ENCODE results near the gene SEC24D.
A peak's percentile ranks its signal among the peaks of the same experiment; 100 is the strongest.

Gene SEC24D

DNA sequence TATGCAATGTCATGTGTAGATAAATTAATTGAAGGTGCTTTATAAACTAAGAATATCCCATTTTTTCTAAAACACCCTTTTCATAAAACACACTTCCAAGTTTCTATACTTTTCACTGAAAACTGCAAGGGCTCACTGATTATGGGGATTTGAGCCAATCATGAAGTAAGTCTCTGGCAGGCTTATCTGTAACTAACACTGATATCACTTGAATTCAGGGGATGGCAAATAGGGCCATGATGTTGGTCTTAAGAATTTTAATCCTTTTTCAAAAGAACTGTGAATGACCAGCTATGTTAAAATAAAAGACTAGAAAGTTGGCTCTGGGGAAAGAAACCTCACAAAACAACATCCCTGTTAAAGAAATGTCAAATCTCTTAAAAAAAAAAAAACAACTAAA is 13.0 kb upstream of the SEC24D start:
- no peaks in the 10 kb centered on the region for H4K20me1 ChIP-seq
- no peaks in the 10 kb centered on the region for H3K9me3 ChIP-seq (replicated peaks in 1 of 11)
- H3K4me1 ChIP-seq, result peaks cover 8 to 26% (median 10%) of the 10 kb centered on the region in 10 experiments; a peak in 16 of 20 replicates
- H3K4me2 ChIP-seq, result no peak overlapping the region
- no peak overlapping the region for H3K27ac ChIP-seq
- no peaks in the 10 kb centered on the region for H3K27me3 ChIP-seq
- H3K36me3 ChIP-seq, result no peaks in the 10 kb centered on the region
- H3K9ac ChIP-seq, result no peak overlapping the region
- no peak for TF ChIP-seq Cebpa-rat (IDR thresholded peaks at IDR 0.05)
- H3K4me3 ChIP-seq, result no peak overlapping the region

DNA sequence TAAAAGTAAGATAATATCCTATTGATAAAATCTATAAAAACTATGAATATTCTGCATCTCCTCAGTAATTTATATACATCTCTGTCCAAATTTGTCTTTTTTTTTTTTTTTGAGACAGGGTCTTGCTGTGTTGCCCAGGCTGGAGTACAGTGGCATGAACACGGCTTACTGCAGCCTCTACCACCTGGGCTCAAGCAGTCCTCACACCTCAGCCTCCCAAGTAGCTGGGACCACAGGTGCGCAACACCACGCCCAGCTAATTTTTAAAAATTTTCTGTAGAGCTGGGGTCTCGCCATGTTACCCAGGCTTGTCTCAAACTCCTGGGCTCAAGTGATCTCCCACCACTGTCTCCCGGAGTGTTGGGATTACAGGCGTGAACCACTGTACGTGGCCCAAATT is 12.3 kb upstream of the SEC24D start:
- H3K4me2 ChIP-seq, result no peak overlapping the region
- no peak overlapping the region for H3K4me3 ChIP-seq
- H4K20me1 ChIP-seq, result no peaks in the 10 kb centered on the region
- H3K4me1 ChIP-seq, result peaks cover 8 to 33% (median 13%) of the 10 kb centered on the region in 10 experiments; a peak in 18 of 20 replicates
- no peaks in the 10 kb centered on the region for H3K27me3 ChIP-seq
- no peaks in the 10 kb centered on the region for H3K36me3 ChIP-seq
- H3K9ac ChIP-seq, result no peak overlapping the region
- H3K27ac ChIP-seq, result no peak overlapping the region
- TF ChIP-seq Cebpa-rat (IDR thresholded peaks at IDR 0.05), result no peak
- no peaks in the 10 kb centered on the region for H3K9me3 ChIP-seq (replicated peaks in 1 of 11)

GRCh38 chr4:118846979-118847378 is 11.1 kb upstream of the SEC24D start:
- H3K9me3 ChIP-seq (replicated peaks in 1 of 11), result no peaks in the 10 kb centered on the region
- H3K27me3 ChIP-seq, result no peaks in the 10 kb centered on the region
- H3K27ac ChIP-seq, result no peak overlapping the region
- no peak for TF ChIP-seq Cebpa-rat (IDR thresholded peaks at IDR 0.05)
- H3K9ac ChIP-seq, result no peak overlapping the region
- no peak overlapping the region for H3K4me3 ChIP-seq
- H3K4me1 ChIP-seq, result peaks cover 8 to 46% (median 22%) of the 10 kb centered on the region in 10 experiments; a peak in 18 of 20 replicates
- no peaks in the 10 kb centered on the region for H4K20me1 ChIP-seq
- H3K4me2 ChIP-seq, result no peak overlapping the region
- no peaks in the 10 kb centered on the region for H3K36me3 ChIP-seq

DNA sequence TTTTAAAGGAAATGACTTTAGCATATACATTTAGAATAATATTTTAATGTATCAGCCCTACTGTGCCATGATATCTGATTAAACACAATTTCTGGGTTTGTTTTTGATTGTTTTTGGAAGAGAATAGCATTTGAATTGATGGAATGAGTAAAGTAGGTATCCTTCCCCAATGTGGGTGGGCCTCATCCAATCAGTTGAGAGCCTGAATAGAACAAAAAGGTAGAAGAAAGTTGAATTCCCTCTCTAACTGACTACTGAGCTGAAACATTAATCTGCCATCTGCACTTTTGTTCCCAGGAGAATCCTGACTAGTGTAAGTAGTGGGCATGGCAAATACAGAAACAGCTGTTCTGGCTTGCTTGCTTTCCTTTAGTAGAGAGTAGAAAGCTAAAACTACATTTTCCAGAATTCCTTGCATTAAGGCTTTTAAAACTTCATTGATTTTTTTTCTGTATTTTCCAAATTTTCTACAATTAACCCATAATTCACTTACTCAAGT is 9.7 kb upstream of the SEC24D start:
- TF ChIP-seq Cebpa-rat (IDR thresholded peaks at IDR 0.05), result no peak
- no peaks in the 10 kb centered on the region for H3K27me3 ChIP-seq
- H3K4me1 ChIP-seq, result peaks cover 3 to 38% (median 16%) of the 10 kb centered on the region in 10 experiments; a peak in 18 of 20 replicates
- 0 out of 22 replicates have a peak overlapping the region, but pooled peaks of 1 of the 11 experiments have one; percentile 7 for H3K4me2 ChIP-seq
- no peak overlapping the region for H3K27ac ChIP-seq
- H3K36me3 ChIP-seq, result no peaks in the 10 kb centered on the region
- H3K4me3 ChIP-seq, result no peak overlapping the region
- H3K9me3 ChIP-seq (replicated peaks in 1 of 11), result no peaks in the 10 kb centered on the region
- H3K9ac ChIP-seq, result no peak overlapping the region
- H4K20me1 ChIP-seq, result no peaks in the 10 kb centered on the region

DNA sequence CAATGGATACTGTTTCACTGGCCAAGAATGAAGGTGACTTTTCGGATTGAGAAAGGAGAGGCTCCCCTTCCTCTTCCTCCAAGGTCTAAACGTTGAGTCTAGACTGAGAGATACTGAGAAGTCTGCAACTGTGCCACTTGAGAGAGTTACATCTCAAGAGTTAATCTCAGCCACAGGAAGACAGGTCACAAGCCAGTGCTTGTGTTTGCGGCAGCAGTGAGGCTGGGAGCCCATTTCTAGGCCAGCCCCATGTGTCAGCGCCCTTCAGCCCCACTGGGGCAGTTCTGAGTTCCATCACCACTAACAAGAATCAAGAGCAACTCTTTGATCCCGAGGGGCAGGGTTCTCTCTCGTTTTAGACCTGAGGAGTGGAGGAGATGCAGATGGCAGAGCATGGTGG is 7.3 kb upstream of the SEC24D start:
- H3K9ac ChIP-seq, result no peak overlapping the region; a peak in 1 of 22 replicates
- TF ChIP-seq Cebpa-rat (IDR thresholded peaks at IDR 0.05), result peak in 1 of 11 experiments; percentile 81; a peak in 1 of 22 replicates

GRCh38 chr4:118842055-118842454 is 6.1 kb upstream of the SEC24D start:
- no peak for TF ChIP-seq Cebpa-rat (IDR thresholded peaks at IDR 0.05)
- Histone ChIP-seq H3K4me2 (peak overlapping the region in 6 of 11 experiments; percentile 48 to 76 (median 67); a peak in 12 of 22 replicates), H3K4me3 (no peak overlapping the region), H3K4me1 (peaks cover 0 to 33% (median 14%) of the 10 kb centered on the region in 10 experiments; a peak in 14 of 20 replicates), H3K27ac (peak overlapping the region in 1 of 11 experiments; percentile 13; a peak in 1 of 22 replicates), H3K36me3 (no peaks in the 10 kb centered on the region), H3K9ac (no peak overlapping the region), H4K20me1 (no peaks in the 10 kb centered on the region), H3K9me3 (replicated peaks in 1 of 11) (no peaks in the 10 kb centered on the region), H3K27me3 (no peaks in the 10 kb centered on the region)

More for the DNA sequence above, 7.3 kb upstream of the SEC24D start:
- Histone ChIP-seq H3K36me3 (no peaks in the 10 kb centered on the region), H3K27ac (peak overlapping the region in 4 of 11 experiments; percentile 30 to 62 (median 52); a peak in 4 of 22 replicates), H3K4me3 (no peak overlapping the region), H3K9me3 (replicated peaks in 1 of 11) (no peaks in the 10 kb centered on the region), H4K20me1 (no peaks in the 10 kb centered on the region), H3K4me2 (peak overlapping the region in 10 of 11 experiments; percentile 22 to 84 (median 67); a peak in 18 of 22 replicates), H3K27me3 (no peaks in the 10 kb centered on the region), H3K4me1 (peaks cover 0 to 33% (median 14%) of the 10 kb centered on the region in 10 experiments; a peak in 14 of 20 replicates)

DNA sequence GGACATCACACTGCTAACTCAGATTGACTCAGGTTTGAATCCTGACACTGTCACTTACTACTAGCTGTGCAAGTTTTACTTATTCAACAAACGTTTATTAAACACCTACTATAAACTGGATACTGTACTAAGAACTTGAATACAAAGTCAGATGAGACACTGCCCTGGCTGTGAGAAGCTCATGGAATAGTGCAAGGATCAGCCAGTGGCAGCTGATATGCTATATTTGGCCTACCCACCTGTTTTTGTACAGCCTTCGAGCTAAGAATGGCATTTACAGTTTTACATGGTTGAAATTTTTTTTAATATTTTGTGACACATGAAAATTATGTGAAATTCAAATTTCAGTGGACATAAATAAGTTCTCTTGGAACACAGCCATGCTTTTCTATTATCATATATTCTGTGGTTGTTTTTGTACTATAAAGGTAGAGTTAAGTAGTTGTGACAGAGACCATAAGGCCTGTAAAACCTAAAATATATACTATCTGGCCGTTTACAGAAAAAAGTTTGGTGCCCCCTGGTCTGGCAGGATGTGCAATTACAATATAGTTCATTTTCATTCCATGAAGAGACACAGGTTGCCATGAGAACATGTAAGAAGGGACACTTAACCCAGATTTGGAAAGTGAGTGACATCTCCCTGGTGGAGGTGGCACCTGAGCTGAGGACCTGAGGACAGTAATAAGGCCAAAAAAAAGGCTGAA is 3.4 kb upstream of the SEC24D start:
- no peak overlapping the region for H3K4me2 ChIP-seq
- H3K36me3 ChIP-seq, result no peaks in the 10 kb centered on the region
- H3K9me3 ChIP-seq (replicated peaks in 1 of 11), result no peaks in the 10 kb centered on the region
- peaks cover 9 to 39% (median 25%) of the 10 kb centered on the region in 10 experiments for H3K4me1 ChIP-seq
- no peaks in the 10 kb centered on the region for H3K27me3 ChIP-seq
- H4K20me1 ChIP-seq, result peaks cover 0 to under 1% (median 0%) of the 10 kb centered on the region in 11 experiments; a peak in 2 of 22 replicates
- H3K4me3 ChIP-seq, result no peak overlapping the region
- no peak overlapping the region for H3K27ac ChIP-seq
- H3K9ac ChIP-seq, result no peak overlapping the region
- no peak for TF ChIP-seq Cebpa-rat (IDR thresholded peaks at IDR 0.05)

DNA sequence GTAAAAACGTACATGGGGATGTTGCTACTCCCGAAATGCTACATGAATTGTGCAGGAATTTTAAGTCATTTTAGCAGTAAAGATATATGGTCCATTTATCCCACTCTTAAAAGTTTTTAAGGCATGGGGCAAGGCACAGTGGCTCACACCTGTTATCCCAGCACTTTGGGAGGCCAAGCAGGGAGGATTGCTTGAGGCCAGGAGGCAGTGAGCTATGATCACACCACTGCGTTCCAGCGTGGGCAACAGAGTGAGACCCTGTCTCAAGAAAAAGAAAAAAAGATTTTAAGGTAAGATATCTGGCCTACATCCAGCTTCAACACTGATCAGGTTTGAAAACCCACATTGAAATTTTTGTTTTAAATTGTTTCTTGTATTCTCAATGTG is 1.2 kb upstream of the SEC24D start:
- H3K4me1 ChIP-seq, result peaks cover 13 to 35% (median 30%) of the 10 kb centered on the region in 10 experiments
- H3K4me3 ChIP-seq, result no peak overlapping the region

More for the DNA sequence above, 1.2 kb upstream of the SEC24D start:
- peaks cover 10 to 18% (median 14%) of the 10 kb centered on the region in 11 experiments for H3K36me3 ChIP-seq
- H3K9ac ChIP-seq, result no peak overlapping the region
- no peak for TF ChIP-seq Cebpa-rat (IDR thresholded peaks at IDR 0.05)
- H3K27me3 ChIP-seq, result no peaks in the 10 kb centered on the region
- no peaks in the 10 kb centered on the region for H3K9me3 ChIP-seq (replicated peaks in 1 of 11)
- peaks cover 0 to 23% (median 0%) of the 10 kb centered on the region in 11 experiments; a peak in 5 of 22 replicates for H4K20me1 ChIP-seq
- no peak overlapping the region for H3K27ac ChIP-seq
- H3K4me2 ChIP-seq, result peak overlapping the region in 9 of 11 experiments; percentile 80 to 87 (median 84); a peak in 15 of 22 replicates
